Adrenal gland (tissue), 19 donors: Measurements from ENCODE around the gene ADAMTSL5. TPM values are rescaled to one million over a fixed set of nuclear protein-coding genes. Genes with fewer than 3 reads are reported as not detected.
A peak's percentile ranks its signal among the peaks of the same experiment; 100 is the strongest.

ENCODE experiments used
- DNase-seq, 7 donors: peaks; one replicate each; pipeline ENCODE4 v3.0.0-alpha.2; 2019 to 2020
- H3K27ac ChIP-seq, 5 donors: fragments of 200-600 bp; sonication (generic) in 4 of 5; 1 replicate in 3 of 5; 2 replicates in 2 of 5; pipeline versions ENCODE4 v1.5.1 to v1.8.0; 2016 to 2020; ENCODE audit warnings: mild to moderate bottlenecking in 1 of 5
- H3K27me3 ChIP-seq: fragments of 200-600 bp; 2 replicates; pipeline ENCODE4 v1.8.0; 2021
- H3K36me3 ChIP-seq, 2 donors: fragments of 200-600 bp; replicated peaks in 1 of 2; 1 replicate in 1 of 2; 2 replicates in 1 of 2; pipeline versions ENCODE4 v1.5.1 to v1.8.0; 2018 to 2022
- H3K4me1 ChIP-seq, 2 donors: fragments of 200-600 bp; replicated peaks in 1 of 2; 1 replicate in 1 of 2; 2 replicates in 1 of 2; pipeline versions ENCODE4 v1.5.1 to v1.8.0; 2018 to 2021
- H3K4me3 ChIP-seq, 4 donors: fragments of 200-600 bp; sonication (generic) in 3 of 4; one replicate each; pipeline ENCODE4 v1.5.1; 2016 to 2018
- H3K9me3 ChIP-seq, 3 donors: fragments of 200-600 bp; sonication (generic) in 1 of 3; replicated peaks in 1 of 3; 1 replicate in 2 of 3; 2 replicates in 1 of 3; pipeline versions ENCODE4 v1.5.1 to v1.8.0; 2016 to 2021
- CTCF ChIP-seq, 6 experiments: fragments of 450-650 bp in 4 of 6; fragments of 200-600 bp in 2 of 6; sonication (generic) in 1 of 6; IDR thresholded peaks; 1 replicate in 5 of 6; 2 replicates in 1 of 6; pipeline versions ENCODE4 v1.5.1 to v1.8.0; 2016 to 2021; ENCODE audit warnings: antibody characterized with exemption in 6 of 6, mild to moderate bottlenecking in 2 of 6, moderate library complexity in 1 of 6
- POLR2A ChIP-seq, 2 donors: fragments of 450-650 bp; IDR thresholded peaks; one replicate each; pipeline ENCODE4 v1.6.1; 2017; ENCODE audit warnings: antibody characterized with exemption in 2 of 2, mild to moderate bottlenecking in 2 of 2, moderate library complexity in 1 of 2
- WGBS, 4 donors: extraction: QIAGEN DNeasy Blood & Tissue Kit in 2 of 4; methylation state at CpG; one replicate each; pipeline versions ENCODE4 v1.1.5 to v1.1.7; 2013 to 2017; 5-methylcytosine and 5-hydroxymethylcytosine counted together
- intact Hi-C, 2 donors: fragments of 100-400 bp; cut with DNase I; formaldehyde crosslinking; loops; one replicate each; pipeline versions ENCODE4 v1.14.1 to v1.15.0; 2022 to 2023
- long read RNA-seq, 10 donors: library from polyadenylated mRNA in 3 of 10; unstranded in 2 of 10; stranded (forward) in 1 of 10; transcript quantifications; one replicate each; pipeline ENCODE4 v2.0.0 and lab custom pipeline, GENCODE V29; 2021 to 2026
- polyA plus RNA-seq, 3 donors: library from polyadenylated mRNA; stranded (reverse); fragments of 200-250 nt in 2 of 3; fragments of 350-450 nt in 1 of 3; fragmentation: Illumina TruSeq in 1 of 3; extraction: RNeasy Lipid Tissue Mini Kit (QIAGEN cat#74804) in 1 of 3; gene quantifications; one replicate each; pipeline ENCODE4 v1.2.3, GENCODE V29; 2013 to 2014
- total RNA-seq, 9 donors: library from RNA; depleted of rRNA in 4 of 9; stranded (reverse); fragments of >200 nt in 4 of 9; fragments of 120-200 nt in 1 of 9; fragmentation: NEBNext Ultra II Directional in 1 of 9; extraction: Animal tissue kit (Norgen Biotek cat#: 25700) in 1 of 9; gene quantifications; one replicate each; pipeline versions ENCODE4 v1.1.0 to v1.2.4, GENCODE V29; 2013 to 2023
- donor health status: healthy with polysubstance abuse.
- donor health status: Bipolar disorder and iron deficiency.
- donor health status: DM: yes; HTN: yes; CAD: no.
- donor health status: DM: no; HTN: no; CAD: no.
- donor health status: DM: no; HTN: no; CAD: no.
- donor health status: DM: yes; HTN: yes; CAD: no.

ADAMTSL5 gene
- total RNA-seq (1 to 10 TPM in 7 of 9 donors, under 1 TPM in 2; 0.61 to 8.8 (median 1.6) TPM), polyA plus RNA-seq (1 to 10 TPM in 2 of 3 donors, under 1 TPM in 1; 0.79 to 2.4 (median 2.0) TPM)
- long read RNA-seq, donor 1 = 0 reads
- long read RNA-seq, donor 2 = 0 reads
- long read RNA-seq, donor 3 = 0 reads
- long read RNA-seq, donor 4 = 0 reads
- long read RNA-seq, donor 5, partial matches to known transcripts = 0 of 3 reads
- long read RNA-seq, donor 5, other reads (novel, unspliced or antisense) = 3 of 3 reads
- long read RNA-seq, donor 6, partial matches to known transcripts = 1 of 1 reads
- long read RNA-seq, donor 6, other reads (novel, unspliced or antisense) = 0 of 1 reads
- long read RNA-seq, donor 7 = 0 reads
- long read RNA-seq, donor 8 = 0 reads
- long read RNA-seq, donor 9 = 0 reads
- long read RNA-seq, donor 10 = 0 reads

GRCh38 chr19:1512671-1513498, at the start of gene ADAMTSL5:
ADAMTSL5 (minus strand) TSS chr19:1513019; CDS start chr19:1510943, 2,076 bp downstream.
- intact Hi-C loops = loop anchor here in 1 of 2 donors (10.0 kb wide), 1 partner anchor 228 kb away; the partner anchor contains the start of gene EFNA2
- Histone ChIP-seq H3K36me3 (no peaks in the 10 kb centered on the region), H3K27ac (peak within 1 kb of the TSS in 1 of 5 donors; percentile 30), H3K4me1 (peaks cover 7 to 8% of the 10 kb centered on the region in 2 donors), H3K27me3 (peaks cover 22% of the 10 kb centered on the region), H3K4me3 (peak within 1 kb of the TSS in 1 of 4 donors; percentile 57), H3K9me3 (no peaks in the 10 kb centered on the region)
- peak in 1 of 7 donors; percentile 32 for DNase-seq
- TF ChIP-seq POLR2A (IDR thresholded peaks at IDR 0.05) (no peak), CTCF (IDR thresholded peaks at IDR 0.05) (peak in 1 of 6 experiments; percentile 14)
- 0 to 60% (median 3%) methylated on average over 1 to 78 of the region's 78 CpGs for WGBS, 4 donors

GRCh38 chr19:1561236-1561842, 48.5 kb upstream of the ADAMTSL5 start:
- H3K4me1 ChIP-seq = peaks cover 3 to 7% of the 10 kb centered on the region in 2 donors
- no peak overlapping the region for H3K27ac ChIP-seq
- intact Hi-C loops = no loop called here
- no peaks in the 10 kb centered on the region for H3K9me3 ChIP-seq
- no peak for TF ChIP-seq POLR2A (IDR thresholded peaks at IDR 0.05)
- TF ChIP-seq CTCF (IDR thresholded peaks at IDR 0.05) = no peak
- H3K4me3 ChIP-seq = no peak overlapping the region
- no peaks in the 10 kb centered on the region for H3K36me3 ChIP-seq
- no peaks in the 10 kb centered on the region for H3K27me3 ChIP-seq
- no peak for DNase-seq
- WGBS, 4 donors = 89 to 100% (median 94%) methylated on average over 4 to 17 of the region's 17 CpGs

GRCh38 chr19:1560286-1560882, 47.6 kb upstream of the ADAMTSL5 start:
- no peak overlapping the region for H3K4me3 ChIP-seq
- intact Hi-C loops = no loop called here
- 65 to 78% (median 74%) methylated on average over 15 to 25 of the region's 25 CpGs for WGBS, 4 donors
- no peaks in the 10 kb centered on the region for H3K9me3 ChIP-seq
- H3K27ac ChIP-seq = no peak overlapping the region
- no peaks in the 10 kb centered on the region for H3K4me1 ChIP-seq
- DNase-seq = no peak
- TF ChIP-seq CTCF (IDR thresholded peaks at IDR 0.05) = no peak
- TF ChIP-seq POLR2A (IDR thresholded peaks at IDR 0.05) = no peak
- peaks cover 0 to 2% of the 10 kb centered on the region in 2 donors for H3K36me3 ChIP-seq
- no peaks in the 10 kb centered on the region for H3K27me3 ChIP-seq
